ENCODE results near the gene GTF2A2. TPM values are rescaled to one million over a fixed set of nuclear protein-coding genes. Genes with fewer than 3 reads are reported as not detected.

Gene GTF2A2
- total and polyA plus RNA-seq, 10 of the 15 experiments (the other 5 are each of a cell fraction or from before 2014, with no cell fraction given): 89.2 to 565 (median 137) TPM

DNA sequence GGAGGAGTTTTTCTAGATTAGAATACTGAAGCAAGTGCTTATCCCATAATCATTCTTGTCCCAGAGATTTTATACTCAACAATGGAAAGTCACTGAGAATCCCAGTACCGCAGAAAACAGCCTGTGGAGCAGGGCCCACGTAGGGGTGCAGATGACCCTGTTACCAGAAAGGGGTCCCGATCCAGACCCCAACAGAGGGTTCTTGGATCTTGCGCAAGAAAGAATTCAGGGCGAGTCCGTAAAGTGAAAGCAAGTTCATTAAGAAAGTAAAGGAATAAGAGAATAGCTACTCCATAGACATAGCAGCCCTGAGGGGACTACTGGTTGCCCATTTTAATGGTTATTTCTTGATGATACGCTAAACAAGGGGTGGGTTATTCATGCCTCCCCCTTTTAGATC is 43.2 kb downstream of the GTF2A2 start:
- Histone ChIP-seq H3K79me2 (ENCODE audit: control insufficient read depth, insufficient read depth, low read length) (no peaks in the 10 kb centered on the region), H3K9ac (ENCODE audit: control insufficient read depth, insufficient read depth, low read length) (no peak overlapping the region), H3K27ac (ENCODE audit: control insufficient read depth, insufficient read depth) (no peak overlapping the region), H4K20me1 (ENCODE audit: control insufficient read depth, insufficient read depth) (no peaks in the 10 kb centered on the region), H3K4me1 (ENCODE audit: control insufficient read depth, insufficient read depth, low read length) (peaks cover 5% of the 10 kb centered on the region; the same call in 1 of the 2 replicates), H3K4me3 (no peak overlapping the region), H3K9me3 (replicated peaks; ENCODE audit: control insufficient read depth, insufficient read depth, low read length) (peaks cover 3% of the 10 kb centered on the region; the same call in 2 of the 3 replicates), H3K36me3 (ENCODE audit: control insufficient read depth in 2 of 2, insufficient read depth in 2 of 2, low read length in 1 of 2) (no peaks in the 10 kb centered on the region), H3K4me2 (ENCODE audit: control insufficient read depth, insufficient read depth) (no peak overlapping the region), H3K27me3 (replicated peaks in 1 of 2; ENCODE audit: control insufficient read depth in 2 of 2, insufficient read depth in 2 of 2, low read length in 1 of 2) (no peaks in the 10 kb centered on the region), H2AFZ (ENCODE audit: control insufficient read depth, low read depth, low read length) (no peak overlapping the region)
- DNase-seq (ENCODE audit: low read depth, low spot score): no peak
- SMC1A ChIA-PET (ENCODE audit: uncharacterized antibody, unreplicated experiment): interaction anchor here (1.4 kb wide), 1 partner anchor 38 kb away, joined by 3 read pairs; no protein-coding TSS in a partner anchor
- POLR2A ChIA-PET: no interaction called here
- FAIRE-seq: no peak
- in situ Hi-C loops (cut with MboI): no loop called here
- ATAC-seq: no peak
- RAD21 ChIA-PET (ENCODE audit: unreplicated experiment): interaction anchor here (1.1 to 1.7 kb wide), 2 partner anchors 82 to 85 kb away, joined by 3 to 5 read pairs; no protein-coding TSS in a partner anchor
- intact Hi-C loops (cut with micrococcal nuclease; ENCODE audit: unreplicated experiment): no loop called here
- no TSS peak for BruUV-seq (replicated peaks)
- 95% methylated on average over 7 of the region's 7 CpGs for WGBS (ENCODE audit: insufficient coverage, insufficient replicate concordance, low lambda C conversion rate, missing lambda C conversion rate)
- CTCF ChIA-PET: interaction anchor here (0.7 to 3.8 kb wide), 3 partner anchors 19 to 303 kb away, joined by 3 to 18 read pairs (median 5); no protein-coding TSS in a partner anchor
- TF ChIP-seq, protein P1, sequence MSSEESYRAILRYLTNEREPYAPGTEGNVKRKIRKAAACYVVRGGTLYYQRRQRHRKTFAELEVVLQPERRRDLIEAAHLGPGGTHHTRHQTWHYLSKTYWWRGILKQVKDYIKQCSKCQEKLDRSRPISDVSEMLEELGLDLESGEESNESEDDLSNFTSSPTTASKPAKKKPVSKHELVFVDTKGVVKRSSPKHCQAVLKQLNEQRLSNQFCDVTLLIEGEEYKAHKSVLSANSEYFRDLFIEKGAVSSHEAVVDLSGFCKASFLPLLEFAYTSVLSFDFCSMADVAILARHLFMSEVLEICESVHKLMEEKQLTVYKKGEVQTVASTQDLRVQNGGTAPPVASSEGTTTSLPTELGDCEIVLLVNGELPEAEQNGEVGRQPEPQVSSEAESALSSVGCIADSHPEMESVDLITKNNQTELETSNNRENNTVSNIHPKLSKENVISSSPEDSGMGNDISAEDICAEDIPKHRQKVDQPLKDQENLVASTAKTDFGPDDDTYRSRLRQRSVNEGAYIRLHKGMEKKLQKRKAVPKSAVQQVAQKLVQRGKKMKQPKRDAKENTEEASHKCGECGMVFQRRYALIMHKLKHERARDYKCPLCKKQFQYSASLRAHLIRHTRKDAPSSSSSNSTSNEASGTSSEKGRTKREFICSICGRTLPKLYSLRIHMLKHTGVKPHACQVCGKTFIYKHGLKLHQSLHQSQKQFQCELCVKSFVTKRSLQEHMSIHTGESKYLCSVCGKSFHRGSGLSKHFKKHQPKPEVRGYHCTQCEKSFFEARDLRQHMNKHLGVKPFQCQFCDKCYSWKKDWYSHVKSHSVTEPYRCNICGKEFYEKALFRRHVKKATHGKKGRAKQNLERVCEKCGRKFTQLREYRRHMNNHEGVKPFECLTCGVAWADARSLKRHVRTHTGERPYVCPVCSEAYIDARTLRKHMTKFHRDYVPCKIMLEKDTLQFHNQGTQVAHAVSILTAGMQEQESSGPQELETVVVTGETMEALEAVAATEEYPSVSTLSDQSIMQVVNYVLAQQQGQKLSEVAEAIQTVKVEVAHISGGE (CRISPR knock-in tag; IDR thresholded peaks at IDR 0.05): no peak
- TF ChIP-seq, protein P2, sequence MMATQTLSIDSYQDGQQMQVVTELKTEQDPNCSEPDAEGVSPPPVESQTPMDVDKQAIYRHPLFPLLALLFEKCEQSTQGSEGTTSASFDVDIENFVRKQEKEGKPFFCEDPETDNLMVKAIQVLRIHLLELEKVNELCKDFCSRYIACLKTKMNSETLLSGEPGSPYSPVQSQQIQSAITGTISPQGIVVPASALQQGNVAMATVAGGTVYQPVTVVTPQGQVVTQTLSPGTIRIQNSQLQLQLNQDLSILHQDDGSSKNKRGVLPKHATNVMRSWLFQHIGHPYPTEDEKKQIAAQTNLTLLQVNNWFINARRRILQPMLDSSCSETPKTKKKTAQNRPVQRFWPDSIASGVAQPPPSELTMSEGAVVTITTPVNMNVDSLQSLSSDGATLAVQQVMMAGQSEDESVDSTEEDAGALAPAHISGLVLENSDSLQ (IDR thresholded peaks at IDR 0.05): no peak
- TF ChIP-seq ZNF217 (IDR thresholded peaks at IDR 0.05): no peak
- TF ChIP-seq, protein P3, sequence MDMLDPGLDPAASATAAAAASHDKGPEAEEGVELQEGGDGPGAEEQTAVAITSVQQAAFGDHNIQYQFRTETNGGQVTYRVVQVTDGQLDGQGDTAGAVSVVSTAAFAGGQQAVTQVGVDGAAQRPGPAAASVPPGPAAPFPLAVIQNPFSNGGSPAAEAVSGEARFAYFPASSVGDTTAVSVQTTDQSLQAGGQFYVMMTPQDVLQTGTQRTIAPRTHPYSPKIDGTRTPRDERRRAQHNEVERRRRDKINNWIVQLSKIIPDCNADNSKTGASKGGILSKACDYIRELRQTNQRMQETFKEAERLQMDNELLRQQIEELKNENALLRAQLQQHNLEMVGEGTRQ (IDR thresholded peaks at IDR 0.05; ENCODE audit: borderline replicate concordance, low read depth, low read length): no peak
- TF ChIP-seq, protein P4, sequence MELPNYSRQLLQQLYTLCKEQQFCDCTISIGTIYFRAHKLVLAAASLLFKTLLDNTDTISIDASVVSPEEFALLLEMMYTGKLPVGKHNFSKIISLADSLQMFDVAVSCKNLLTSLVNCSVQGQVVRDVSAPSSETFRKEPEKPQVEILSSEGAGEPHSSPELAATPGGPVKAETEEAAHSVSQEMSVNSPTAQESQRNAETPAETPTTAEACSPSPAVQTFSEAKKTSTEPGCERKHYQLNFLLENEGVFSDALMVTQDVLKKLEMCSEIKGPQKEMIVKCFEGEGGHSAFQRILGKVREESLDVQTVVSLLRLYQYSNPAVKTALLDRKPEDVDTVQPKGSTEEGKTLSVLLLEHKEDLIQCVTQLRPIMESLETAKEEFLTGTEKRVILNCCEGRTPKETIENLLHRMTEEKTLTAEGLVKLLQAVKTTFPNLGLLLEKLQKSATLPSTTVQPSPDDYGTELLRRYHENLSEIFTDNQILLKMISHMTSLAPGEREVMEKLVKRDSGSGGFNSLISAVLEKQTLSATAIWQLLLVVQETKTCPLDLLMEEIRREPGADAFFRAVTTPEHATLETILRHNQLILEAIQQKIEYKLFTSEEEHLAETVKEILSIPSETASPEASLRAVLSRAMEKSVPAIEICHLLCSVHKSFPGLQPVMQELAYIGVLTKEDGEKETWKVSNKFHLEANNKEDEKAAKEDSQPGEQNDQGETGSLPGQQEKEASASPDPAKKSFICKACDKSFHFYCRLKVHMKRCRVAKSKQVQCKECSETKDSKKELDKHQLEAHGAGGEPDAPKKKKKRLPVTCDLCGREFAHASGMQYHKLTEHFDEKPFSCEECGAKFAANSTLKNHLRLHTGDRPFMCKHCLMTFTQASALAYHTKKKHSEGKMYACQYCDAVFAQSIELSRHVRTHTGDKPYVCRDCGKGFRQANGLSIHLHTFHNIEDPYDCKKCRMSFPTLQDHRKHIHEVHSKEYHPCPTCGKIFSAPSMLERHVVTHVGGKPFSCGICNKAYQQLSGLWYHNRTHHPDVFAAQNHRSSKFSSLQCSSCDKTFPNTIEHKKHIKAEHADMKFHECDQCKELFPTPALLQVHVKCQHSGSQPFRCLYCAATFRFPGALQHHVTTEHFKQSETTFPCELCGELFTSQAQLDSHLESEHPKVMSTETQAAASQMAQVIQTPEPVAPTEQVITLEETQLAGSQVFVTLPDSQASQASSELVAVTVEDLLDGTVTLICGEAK (IDR thresholded peaks at IDR 0.05; ENCODE audit: borderline replicate concordance): no peak
- no peak for TF ChIP-seq RAD51 (IDR thresholded peaks at IDR 0.05)
- TF ChIP-seq NBN (IDR thresholded peaks at IDR 0.05): no peak
- TF ChIP-seq IRF4 (IDR thresholded peaks at IDR 0.05; ENCODE audit: low read depth, low read length): no peak
- TF ChIP-seq SIX5 (IDR thresholded peaks at IDR 0.05; ENCODE audit: low read depth, low read length, severe bottlenecking): no peak
- TF ChIP-seq, protein P5, sequence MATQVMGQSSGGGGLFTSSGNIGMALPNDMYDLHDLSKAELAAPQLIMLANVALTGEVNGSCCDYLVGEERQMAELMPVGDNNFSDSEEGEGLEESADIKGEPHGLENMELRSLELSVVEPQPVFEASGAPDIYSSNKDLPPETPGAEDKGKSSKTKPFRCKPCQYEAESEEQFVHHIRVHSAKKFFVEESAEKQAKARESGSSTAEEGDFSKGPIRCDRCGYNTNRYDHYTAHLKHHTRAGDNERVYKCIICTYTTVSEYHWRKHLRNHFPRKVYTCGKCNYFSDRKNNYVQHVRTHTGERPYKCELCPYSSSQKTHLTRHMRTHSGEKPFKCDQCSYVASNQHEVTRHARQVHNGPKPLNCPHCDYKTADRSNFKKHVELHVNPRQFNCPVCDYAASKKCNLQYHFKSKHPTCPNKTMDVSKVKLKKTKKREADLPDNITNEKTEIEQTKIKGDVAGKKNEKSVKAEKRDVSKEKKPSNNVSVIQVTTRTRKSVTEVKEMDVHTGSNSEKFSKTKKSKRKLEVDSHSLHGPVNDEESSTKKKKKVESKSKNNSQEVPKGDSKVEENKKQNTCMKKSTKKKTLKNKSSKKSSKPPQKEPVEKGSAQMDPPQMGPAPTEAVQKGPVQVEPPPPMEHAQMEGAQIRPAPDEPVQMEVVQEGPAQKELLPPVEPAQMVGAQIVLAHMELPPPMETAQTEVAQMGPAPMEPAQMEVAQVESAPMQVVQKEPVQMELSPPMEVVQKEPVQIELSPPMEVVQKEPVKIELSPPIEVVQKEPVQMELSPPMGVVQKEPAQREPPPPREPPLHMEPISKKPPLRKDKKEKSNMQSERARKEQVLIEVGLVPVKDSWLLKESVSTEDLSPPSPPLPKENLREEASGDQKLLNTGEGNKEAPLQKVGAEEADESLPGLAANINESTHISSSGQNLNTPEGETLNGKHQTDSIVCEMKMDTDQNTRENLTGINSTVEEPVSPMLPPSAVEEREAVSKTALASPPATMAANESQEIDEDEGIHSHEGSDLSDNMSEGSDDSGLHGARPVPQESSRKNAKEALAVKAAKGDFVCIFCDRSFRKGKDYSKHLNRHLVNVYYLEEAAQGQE (IDR thresholded peaks at IDR 0.05; ENCODE audit: low read depth, low read length): no peak
